GM10847 (cell line): ENCODE measurements around the gene KRT14.
"Not testable (repeated sequence)": the region's sequence is repeated elsewhere in the genome, so short reads cannot be mapped to it uniquely, and the experiment has no call there.

Source experiments
- POLR2A ChIP-seq: IDR thresholded peaks from 2 replicates; pipeline ENCODE4 v1.6.1; 2011; ENCODE audit not compliant: insufficient read length; ENCODE audit errors: extremely low read depth

Gene KRT14

GRCh38 chr17:41621916-41622315, 35.2 kb upstream of the KRT14 start:
- no peak for TF ChIP-seq POLR2A

GRCh38 chr17:41620583-41621434, 34.1 kb upstream of the KRT14 start:
- TF ChIP-seq POLR2A, result no peak

- no peak for TF ChIP-seq POLR2A
Measured at GRCh38 chr17:41619036-41619926, 32.6 kb upstream of the KRT14 start.

- no peak for TF ChIP-seq POLR2A
Measured at GRCh38 chr17:41618341-41619035, 31.8 kb upstream of the KRT14 start.

GRCh38 chr17:41617698-41618097, 31.0 kb upstream of the KRT14 start:
- TF ChIP-seq POLR2A, result no peak

DNA sequence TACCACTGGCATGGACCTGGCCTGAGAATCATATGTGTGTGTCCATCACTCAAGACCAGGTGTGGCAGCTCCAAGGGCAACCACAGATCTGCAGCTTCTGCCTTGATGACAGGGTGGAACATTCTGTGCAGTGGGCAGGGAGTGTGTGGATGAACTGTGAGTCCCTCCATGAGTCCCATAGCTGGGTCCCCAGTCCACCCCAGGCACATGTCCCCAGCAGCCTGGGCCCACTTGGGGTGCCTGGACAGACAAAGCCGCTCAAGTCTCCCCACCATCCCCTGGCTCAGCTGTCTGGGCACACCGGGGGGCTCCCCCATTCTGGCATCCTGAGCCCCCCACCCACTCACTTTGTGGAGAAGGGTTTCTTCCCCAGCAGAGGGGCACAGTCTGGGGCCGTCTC, 30.4 kb upstream of the KRT14 start:
- no peak for TF ChIP-seq POLR2A

- no peak for TF ChIP-seq POLR2A
Measured at GRCh38 chr17:41615454-41615853, 28.8 kb upstream of the KRT14 start.

DNA sequence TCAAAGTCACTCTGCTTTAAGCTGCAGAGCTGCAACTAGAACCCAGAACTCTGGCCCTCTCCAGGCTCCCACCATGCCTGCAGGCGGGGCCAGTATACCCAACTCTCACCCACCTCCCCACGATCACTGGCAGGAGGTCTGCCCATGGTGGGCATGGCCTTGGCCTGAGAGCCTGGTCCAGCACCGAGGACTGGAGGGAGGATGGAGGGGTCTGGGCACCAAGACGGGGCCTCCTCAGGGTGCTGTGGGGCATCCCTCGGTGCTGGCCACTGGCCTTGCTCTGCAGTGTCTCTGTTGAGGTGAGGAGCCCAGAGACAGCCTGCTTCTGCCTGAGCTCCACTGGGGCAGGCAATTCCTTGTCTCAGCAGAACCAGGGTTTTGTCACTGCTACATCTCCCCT, 27.4 kb upstream of the KRT14 start:
- no peak for TF ChIP-seq POLR2A

DNA sequence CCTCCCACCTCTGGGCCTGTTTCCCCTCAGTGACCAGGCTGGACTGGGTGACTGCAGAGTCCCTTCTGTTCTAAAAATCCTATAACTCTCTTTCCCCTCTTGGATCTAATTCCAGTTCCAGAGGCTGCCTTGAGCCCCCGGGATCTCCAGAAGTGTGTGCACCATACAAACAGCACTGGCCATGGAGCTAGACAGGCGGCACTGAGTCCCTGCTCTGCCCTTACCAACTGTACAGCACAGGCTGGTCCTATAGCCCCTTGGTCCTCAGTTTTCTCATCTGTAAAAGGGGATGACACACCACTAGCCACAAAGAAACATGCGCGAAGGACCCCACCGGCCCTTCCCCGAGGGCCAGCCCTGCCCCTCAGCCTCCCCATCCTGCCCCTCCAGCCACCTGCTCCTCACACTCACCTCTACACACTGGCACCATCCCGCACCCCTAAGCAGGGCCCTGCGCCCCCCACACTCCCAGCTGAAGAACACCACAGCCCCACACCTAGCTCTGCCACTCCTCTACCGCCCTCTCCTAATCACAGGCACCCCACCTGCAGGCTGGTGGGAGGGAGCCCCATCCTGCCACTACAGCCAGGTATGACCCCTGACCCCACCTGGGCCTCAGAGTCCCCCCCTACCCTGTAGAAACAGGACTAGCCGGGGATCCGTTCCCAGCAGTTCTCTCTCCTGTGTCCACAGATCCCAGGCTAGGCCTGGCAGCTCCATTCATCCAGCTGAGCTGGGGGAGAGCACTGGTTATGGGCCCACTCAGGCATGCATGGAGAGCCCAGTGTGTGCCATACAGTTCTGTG, 26.8 kb upstream of the KRT14 start:
- TF ChIP-seq POLR2A, result no peak

DNA sequence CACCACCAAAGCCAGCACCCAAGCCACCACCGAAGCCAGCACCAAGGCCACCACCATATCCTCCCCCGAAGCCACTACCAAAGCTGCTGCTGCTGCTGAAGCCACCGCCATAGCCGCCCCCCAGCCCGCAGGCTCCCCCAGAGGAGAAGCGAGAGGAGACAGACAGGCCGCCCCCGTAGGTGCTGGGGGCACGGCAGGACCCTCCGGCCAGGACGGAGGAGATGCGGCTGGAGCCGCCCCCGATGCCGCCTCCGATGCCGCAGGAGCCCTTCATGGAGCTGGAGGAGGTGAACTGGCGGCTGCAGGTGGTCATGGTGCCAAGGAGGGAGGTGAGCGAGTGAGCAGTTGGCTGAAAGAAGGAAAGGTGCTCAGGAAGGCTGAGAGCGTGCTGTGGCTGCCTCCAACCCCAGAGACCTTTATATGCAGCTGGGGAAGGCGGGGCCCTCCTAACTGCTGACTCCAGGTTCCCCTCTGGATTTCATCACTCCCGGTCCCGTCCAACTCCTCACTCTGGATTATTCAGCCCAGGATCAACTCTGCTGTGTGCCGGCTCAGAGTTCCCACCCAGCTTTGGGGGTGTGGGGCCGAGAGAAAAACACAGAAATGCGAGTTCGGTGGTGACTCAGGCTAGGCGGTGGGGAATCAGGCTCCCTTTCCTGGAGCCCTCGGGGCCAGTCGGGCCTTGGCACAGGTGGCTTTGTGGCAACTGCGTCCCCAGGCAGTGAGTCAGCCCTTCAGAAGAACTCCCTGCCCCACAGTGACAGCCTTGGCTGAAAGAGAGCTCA, 25.9 kb upstream of the KRT14 start, which contains the start of gene KRT16:
Gene KRT16 (minus strand): TSS at position 392 of the 785 bp plus-strand sequence. CDS start 79 bp downstream, at position 313.
- not testable (repeated sequence) for TF ChIP-seq POLR2A

GRCh38 chr17:41610965-41611640, 24.4 kb upstream of the KRT14 start:
- TF ChIP-seq POLR2A, result no peak

- no peak for TF ChIP-seq POLR2A
Measured at GRCh38 chr17:41602524-41602923, 15.8 kb upstream of the KRT14 start.

DNA sequence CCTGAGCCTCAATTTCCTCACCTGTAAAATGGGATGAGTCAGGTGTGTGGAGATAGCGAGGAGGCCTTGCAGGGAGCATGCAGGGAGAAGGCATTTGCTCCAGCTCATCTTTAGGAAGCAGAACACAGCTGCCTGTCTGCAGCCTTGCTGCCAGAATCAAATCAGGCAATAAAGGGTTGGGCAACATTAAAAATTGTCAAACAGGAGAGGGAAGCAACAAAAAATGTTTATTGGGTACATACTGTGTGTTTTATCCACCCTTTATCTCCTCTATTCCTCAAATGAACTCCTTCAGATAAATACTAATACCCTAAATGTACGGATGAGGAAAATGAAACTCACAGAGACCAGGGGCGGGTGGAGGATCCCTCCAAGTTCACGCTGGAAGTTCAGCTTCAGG, 13.6 kb upstream of the KRT14 start:
- TF ChIP-seq POLR2A, result no peak
